Measurements from ENCODE around the gene GLIS1.

DNA sequence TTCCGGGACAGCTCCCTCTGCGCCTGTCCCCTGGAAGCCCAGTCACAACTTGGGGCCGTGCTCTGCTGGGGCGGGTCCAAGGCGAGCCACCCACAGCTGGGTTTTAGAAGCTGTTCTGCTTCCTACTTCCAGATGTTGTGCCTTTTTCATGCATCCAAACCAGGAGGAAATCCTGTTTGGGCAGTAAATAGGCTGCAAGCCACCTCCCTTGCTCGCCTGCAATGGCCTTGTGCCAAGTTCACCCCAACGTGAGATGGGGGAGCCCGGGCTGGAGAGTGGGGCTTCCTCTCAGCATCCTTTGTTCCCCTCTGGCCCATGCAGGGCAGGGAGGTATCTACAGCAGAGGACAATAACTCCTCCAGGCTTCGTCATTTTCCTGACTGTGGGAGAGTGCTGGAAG lies 206.6 kb downstream of the GLIS1 start:
- TF ChIP-seq, protein P1, sequence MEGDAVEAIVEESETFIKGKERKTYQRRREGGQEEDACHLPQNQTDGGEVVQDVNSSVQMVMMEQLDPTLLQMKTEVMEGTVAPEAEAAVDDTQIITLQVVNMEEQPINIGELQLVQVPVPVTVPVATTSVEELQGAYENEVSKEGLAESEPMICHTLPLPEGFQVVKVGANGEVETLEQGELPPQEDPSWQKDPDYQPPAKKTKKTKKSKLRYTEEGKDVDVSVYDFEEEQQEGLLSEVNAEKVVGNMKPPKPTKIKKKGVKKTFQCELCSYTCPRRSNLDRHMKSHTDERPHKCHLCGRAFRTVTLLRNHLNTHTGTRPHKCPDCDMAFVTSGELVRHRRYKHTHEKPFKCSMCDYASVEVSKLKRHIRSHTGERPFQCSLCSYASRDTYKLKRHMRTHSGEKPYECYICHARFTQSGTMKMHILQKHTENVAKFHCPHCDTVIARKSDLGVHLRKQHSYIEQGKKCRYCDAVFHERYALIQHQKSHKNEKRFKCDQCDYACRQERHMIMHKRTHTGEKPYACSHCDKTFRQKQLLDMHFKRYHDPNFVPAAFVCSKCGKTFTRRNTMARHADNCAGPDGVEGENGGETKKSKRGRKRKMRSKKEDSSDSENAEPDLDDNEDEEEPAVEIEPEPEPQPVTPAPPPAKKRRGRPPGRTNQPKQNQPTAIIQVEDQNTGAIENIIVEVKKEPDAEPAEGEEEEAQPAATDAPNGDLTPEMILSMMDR (conservative IDR thresholded peaks at IDR 0.05): no peak
- TF ChIP-seq EZH2 (IDR thresholded peaks at IDR 0.05; ENCODE audit: low read depth): no peak

All from PC-9 (cell line).